Tongue (tissue), 2 donors: ENCODE measurements around the gene ENO4. TPM values are rescaled to one million over a fixed set of nuclear protein-coding genes. Genes with fewer than 3 reads are reported as not detected.

Experiments used
- DNase-seq: peaks from one replicate; pipeline ENCODE4 v3.0.0-alpha.2; 2015
- total RNA-seq: library from RNA; depleted of rRNA; stranded (reverse); fragments of >200 nt; gene quantifications from one replicate; pipeline ENCODE4 v1.2.3, GENCODE V29; 2014

ENO4 gene
- total RNA-seq, 1 donor from 2014 or later = 0.31 TPM

- peak; percentile 15 for DNase-seq
Measured at GRCh38 chr10:116915340-116915739, 66.0 kb downstream of the ENO4 start.

- no peak for DNase-seq
Measured at GRCh38 chr10:116917481-116917880, 68.2 kb downstream of the ENO4 start.

GRCh38 chr10:116918583-116918982 is 69.3 kb downstream of the ENO4 start:
- no peak for DNase-seq

GRCh38 chr10:116919164-116919563 is 69.9 kb downstream of the ENO4 start:
- DNase-seq = no peak

- no peak for DNase-seq
Measured at GRCh38 chr10:116919706-116920105, 70.4 kb downstream of the ENO4 start.

- no peak for DNase-seq
Measured at GRCh38 chr10:116925056-116925455, 75.8 kb downstream of the ENO4 start.

- DNase-seq = no peak
Measured at GRCh38 chr10:116926426-116926825, 77.1 kb downstream of the ENO4 start.

GRCh38 chr10:116931806-116932205 is 82.5 kb downstream of the ENO4 start:
- DNase-seq = no peak

Other genes starting within 250 kb of the ENO4 start
- not detected for gene PNLIPRP2, start 228.5 kb upstream of the ENO4 start, total RNA-seq
- 9.3 TPM for gene HSPA12A, start 106.9 kb upstream of the ENO4 start, total RNA-seq
- 6.4 TPM for gene SHTN1, start 155.7 kb downstream of the ENO4 start, total RNA-seq